DMS153 treated with DMSO at 0.1 percent for 48 hours (cell line): Measurements from ENCODE around the gene MRPL21.

Experiments used
- DNase-seq: peaks from one replicate; lab custom pipeline; 2025; ENCODE audit not compliant: unreplicated experiment; lab: John Stamatoyannopoulos, UW

MRPL21 gene

DNA sequence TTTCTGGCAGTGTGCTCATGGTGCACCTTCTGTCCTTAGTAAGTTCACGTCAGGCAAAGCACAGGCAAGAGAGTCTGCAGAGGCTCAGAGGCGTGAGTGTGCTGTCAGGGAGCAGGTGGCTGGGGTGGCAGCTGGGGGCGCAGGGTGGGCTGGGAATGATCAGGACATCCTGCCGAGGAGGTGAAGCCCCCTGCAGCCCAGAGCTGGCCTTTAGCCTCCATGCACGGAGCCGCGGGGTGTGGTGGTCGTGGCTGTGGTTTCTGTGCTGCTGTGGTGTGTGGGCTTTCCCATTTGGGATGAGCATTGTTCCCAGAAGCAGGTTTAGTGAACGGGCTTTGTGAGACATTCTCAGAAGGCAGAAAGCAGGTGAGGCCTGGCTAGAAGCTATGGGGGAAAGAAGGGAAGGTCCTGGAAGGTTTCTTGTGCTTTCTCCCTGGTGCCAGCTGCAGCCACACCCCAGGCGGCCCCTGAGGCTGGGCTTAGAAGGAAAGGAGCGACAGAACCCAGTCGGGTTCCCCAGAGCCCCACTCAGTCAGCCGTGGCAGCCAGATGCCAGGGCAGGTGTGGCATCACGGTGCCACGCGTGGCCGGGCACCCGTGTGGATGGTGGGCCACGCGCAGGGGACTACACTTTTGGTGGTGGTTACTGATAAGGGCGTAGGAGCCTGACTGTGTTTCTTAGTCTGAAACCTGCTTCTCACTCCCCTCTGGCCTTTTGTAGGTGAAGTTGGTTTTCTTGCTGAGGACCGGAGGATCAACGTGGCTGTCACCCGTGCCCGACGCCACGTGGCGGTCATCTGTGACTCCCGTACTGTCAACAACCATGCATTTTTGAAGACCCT lies 32.1 kb upstream of the MRPL21 start:
- no peak for DNase-seq

DNA sequence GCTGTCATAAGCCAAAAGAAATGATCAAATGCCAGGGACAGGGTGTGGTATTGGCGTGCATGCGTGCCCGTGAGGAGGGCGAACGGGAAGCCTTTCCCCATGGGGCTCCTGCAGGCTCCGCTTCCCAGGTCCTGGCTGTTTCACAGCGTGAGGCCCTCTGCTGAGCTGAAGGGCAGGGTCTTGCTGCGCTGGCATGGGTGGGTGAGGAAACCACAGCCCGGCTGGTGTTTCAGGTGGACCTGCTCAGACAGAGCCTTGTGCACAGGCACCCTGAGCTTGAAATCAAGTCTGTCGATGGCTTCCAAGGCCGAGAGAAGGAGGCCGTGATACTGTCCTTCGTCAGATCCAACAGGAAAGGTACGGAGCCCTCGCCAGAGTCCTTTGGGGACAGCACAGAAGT lies 31.4 kb upstream of the MRPL21 start:
- no peak for DNase-seq

DNA sequence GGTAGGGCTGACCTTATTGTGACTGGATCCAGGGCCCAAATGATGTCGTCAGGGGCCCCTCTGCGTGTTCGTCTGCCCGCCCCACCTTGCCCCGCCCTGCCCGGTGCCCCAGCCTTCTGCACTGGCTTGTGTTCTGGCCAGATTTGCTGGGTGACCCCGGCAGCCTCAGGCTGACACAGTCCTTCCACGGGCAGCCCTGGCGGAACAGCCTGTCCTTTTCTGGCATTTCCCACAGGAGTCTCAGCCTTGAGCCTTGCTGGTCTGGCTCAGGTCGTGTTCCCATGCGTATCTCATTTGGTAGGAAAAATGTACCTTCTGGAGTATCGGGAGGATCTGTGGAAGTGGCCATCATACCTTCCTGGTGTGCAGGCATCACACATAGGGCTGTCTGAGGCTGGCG lies 31.0 kb upstream of the MRPL21 start:
- no peak for DNase-seq

DNA sequence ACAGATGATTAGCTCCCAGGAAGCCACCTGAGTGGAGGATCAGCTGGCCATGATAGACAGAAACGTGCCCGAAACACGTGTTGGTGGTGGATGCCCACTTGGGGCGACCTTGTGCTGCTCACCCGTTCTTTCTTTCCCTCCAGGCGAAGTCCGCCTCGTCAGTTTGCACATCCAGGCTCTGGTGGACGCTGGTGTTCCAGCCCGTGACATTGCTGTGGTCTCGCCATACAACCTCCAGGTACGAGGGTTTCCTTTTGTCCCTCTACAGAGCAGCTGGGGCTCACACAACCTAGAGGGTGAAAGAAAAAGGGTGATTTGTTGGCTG lies 30.7 kb upstream of the MRPL21 start:
- DNase-seq: no peak

DNA sequence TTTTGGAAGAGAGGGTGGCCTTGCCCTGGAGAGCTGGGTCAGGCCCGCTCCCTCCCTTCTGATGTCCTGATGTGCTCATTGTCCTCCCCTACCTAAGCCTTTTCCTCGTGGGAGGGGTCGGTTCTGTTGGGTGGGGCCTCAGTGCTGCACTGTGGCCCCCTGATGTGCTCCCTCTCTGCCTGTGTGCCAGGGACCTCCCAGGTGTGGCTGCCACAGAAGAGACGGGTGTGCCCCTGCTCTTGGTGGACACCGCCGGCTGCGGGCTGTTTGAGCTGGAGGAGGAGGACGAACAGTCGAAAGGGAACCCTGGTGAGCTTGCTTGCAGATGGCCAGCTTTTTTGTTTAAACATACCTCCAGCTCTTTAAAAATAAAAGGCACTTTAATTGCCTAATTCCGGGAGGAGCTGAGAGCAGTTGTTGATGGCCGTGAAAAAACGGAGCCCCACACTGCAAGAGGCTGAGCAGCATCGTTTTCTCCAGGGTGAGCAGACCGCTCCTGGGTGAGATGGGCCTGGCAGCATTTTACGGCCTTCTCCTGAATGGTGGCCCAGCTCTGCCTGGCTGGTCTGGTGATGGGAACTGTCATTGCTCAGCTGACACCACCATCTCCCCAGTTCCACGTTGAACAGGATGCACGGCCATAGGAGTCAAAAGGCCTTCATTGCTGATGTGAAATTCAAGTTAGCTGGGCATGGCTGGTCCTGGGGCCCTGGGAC lies 30.1 kb upstream of the MRPL21 start:
- DNase-seq: no peak

DNA sequence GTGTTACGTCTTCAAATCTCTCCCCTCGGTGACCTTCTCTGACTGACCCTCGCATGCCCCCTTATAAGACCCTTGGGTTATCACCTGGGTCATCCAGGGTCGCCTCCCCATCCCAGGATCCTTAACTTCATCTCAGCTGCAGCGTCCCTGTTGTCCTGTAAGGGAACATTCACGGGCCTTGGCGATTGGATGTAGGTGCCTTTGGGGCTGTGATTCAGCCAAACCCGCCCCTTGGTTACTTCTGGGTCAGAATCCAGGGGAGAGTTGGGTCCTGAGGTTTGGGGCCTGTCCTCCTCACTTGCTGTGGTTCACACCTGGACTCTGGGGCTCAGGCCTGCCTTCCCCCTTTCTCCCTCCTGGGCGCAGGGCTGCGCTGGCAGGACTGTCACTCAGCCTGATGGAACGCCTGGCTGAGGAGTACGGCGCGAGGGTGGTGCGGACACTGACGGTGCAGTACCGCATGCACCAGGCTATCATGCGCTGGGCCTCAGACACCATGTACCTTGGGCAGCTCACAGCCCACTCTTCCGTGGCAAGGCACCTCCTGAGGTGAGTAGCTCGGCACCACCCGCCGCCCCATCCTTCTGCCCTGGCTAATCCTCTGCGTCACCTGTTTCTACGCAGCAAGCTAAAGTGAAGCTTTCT lies 29.4 kb upstream of the MRPL21 start:
- no peak for DNase-seq

DNA sequence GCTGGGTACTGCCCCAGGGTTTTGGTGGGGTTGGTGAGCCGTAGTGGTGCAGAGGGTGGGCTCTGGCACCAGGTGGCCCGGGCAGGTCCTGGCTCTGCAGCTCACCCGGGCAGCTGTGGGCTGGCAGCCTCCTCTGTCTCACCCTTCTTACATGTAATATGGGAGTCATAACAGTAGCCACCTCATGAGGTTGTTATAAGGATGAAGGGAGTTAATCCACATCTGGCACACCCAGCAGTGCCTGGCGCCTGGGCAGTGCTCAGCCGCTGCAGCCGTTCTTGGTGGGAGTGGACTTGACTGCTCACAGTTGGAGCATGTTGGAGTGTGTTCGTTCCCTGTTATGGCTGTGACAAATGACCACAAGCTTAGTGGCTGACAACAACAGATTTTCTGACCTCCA lies 28.7 kb upstream of the MRPL21 start:
- no peak for DNase-seq

DNA sequence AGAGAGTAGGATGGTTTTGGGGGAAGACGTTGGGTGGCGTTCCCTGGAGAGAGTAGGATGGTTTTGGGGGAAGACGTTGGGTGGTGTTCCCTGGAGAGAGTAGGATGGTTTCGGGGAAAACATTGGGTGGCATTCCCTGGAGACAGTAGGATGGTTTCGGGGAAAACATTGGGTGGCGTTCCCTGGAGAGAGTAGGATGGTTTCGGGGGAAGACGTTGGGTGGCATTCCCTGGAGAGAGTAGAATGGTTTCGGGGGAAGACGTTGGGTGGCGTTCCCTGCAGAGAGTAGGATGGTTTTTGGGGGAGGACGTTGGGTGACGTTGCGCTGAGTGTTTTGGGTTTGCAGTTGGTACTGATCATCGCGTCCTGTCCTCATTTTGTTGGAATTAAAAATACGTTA lies 28.3 kb upstream of the MRPL21 start:
- no peak for DNase-seq

DNA sequence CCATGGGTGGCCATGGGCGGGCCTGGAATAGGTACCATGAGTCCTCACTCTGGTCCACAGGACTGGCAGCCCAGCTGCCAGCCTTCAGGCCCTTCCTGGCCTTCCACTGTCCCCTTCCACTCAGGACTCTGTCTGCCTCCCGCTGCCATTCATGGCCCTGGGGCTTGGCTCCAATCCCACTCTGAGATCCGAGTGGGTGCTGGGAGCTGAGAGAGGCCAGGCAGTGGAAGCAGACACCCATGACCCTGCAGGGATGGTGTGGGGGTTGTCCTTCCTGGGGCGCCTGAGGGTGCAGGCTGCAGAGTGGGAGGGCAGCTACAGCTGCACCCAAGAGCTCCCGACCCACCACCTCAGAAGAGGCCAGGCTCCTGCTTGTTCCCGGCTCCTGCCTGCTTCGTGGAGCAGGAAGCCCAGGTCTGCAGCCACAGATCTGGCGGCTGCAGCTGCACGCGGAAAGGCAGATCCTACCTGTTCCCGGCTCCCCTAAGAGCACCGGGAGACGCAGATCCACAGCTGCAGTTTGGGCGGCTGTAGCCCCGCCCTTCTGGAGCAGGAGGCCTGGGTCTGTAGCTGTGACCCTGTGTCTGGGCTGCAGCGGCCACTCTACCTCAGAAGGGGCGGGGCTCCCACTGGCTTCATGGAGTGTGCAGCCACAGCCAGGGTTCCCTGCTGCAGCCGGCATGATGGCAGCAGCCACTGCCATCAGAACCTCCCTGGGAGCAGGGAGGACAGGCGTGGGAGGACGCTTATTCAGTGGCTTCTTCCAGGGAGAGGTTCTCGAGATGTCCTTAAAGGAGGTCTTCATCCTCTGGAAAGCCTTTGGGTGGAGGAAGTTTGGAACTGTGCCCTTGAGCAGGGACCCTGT lies 27.6 kb upstream of the MRPL21 start:
- DNase-seq: no peak

DNA sequence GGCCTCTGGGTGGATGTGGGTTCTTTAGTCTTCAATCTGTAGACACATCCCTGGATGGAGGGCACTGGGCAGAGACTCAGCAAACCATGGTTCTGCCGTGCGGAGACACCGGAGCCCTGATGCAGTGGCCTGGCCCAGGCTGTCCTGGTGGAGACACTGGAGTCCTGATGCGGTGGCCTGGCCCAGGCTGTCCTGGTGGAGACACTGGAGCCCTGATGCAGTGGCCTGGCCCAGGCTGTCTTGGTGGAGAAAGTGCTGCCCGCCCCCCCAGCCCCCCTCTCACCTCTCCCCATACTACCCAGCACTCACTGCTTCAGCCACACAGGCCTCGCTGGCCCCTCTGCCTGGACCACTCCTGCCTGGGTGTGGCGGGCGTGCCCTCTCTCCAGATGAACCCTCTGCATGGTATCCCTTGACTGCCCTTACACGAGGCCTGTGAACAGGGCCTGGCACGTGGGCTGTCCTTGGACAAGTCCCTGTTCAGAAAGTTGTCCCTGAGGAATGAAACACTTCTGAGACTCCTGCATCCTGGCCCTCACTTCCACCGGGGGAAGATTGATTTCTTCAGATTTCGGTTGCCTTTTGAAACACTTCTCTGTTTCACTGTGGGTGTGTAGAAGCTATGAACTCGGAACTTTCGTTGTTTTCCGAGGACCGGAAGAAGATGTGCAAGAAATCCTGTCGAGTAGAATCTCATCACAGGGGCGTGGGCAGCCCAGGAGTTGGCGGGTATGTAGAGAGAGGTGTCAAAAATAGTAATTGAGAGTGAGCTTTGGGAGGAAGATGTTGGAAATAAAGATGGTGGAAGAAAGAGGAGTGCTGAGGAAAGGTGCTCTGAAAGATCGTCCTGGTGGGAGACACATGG lies 26.3 kb upstream of the MRPL21 start:
- DNase-seq: no peak

DNA sequence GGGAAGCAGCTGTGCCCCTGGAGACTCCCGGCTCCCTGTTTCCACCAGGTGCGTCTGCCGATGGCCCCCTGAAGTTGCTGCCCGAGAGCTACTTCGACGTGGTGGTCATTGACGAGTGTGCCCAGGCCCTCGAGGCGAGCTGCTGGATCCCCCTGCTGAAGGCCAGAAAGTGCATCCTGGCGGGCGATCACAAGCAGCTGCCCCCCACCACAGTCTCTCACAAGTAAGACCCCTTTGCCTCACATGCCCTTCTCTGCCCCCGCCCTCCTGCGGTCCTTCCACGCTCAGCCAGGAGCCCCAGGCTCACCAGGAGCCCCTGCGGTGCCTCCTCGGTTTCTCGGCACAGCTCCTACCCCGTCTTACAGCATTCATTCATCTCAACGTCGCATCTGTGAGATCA lies 25.5 kb upstream of the MRPL21 start:
- DNase-seq: no peak

DNA sequence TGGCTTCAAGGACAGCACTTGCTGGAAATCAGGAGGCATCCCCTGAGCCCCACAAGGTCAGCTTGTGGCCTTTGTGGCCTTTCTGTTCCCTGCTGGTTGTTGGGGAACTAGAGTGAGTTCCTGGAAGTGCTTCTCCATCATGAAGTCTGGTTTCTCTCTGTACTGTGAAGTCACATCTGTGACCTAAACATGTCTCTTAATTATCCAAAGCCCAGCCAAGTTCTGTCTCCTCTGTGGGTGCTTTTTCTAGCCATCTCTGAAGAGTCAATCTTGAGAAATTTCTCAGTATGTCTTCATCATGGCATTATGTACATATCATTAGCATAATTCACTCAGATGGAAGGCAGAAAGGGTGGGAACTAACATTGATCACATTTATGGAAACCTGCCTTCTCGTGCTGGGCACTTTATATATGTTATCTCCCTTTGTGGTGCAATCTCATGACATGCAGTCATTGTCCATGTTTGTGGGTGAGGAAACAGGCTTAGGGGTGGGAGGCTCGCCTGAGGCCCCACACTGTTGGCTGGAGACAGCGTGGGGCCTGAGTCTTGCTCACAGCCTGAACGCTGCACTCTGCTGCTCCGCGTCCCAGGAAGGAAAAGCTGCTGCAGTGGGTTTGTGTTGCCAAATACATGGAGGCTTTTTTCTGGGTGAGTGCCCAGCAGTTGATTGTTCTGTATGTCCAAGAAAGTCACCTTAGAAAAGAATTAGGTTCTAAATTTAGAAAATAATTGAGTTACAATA lies 24.7 kb upstream of the MRPL21 start:
- no peak for DNase-seq

DNA sequence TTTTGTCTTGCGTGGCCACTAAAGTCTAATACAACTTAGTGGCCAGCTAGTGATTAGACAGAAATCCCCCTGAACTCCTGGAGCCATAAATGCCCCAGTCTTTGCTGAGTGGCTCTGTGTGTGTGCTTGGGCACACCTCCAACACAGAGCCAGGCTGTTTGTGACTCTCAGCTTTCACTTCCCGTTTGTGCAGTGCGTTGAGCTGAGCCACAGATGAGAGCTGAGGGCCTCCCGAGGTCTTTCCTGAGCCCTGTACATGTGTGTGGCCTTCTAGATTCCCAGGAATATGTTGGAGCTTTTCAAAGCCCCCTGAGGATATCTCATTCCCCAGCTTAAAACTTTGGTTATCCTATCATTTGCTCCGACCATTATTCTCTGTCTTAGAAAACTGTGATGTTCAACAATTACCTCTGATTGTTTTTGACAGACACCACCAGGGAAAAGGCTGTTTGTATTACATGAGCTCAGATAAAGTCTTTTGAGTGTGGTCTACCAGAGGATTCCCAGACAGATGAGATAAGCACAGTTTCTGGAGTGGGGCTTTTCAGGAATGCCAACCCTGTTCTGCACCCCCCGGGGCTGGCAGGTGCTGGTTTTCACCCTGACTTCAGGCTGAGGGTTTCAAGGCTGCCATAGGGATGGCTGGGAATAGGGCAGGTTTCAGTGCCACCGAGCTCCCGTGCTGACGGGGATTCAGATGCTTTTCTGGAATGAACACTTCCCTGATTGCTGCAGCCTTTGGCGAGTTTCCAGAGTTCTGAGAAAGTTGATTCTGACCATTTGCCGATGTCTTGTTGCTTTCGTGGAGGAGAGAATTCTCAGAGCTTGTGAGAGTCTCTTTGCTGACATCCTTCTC lies 23.9 kb upstream of the MRPL21 start:
- no peak for DNase-seq

DNA sequence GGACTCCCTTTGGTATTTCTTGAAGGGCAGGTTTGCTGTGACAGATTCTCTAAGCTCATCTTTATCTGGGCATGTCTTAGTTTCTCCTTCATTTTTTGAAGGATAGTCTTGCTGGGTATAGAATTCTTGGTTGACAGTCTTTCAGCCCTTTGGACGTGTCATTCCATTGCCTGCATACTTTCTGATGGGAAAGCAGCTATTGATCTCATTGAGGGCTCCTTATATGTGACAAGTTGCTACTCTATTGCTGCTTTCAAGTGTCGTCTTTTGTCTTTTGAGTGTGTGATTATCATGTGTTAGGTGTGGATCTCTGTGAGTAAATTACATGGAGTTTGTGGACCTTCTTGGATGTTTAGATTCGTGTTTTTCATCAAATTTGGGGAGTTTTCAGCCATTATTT lies 22.0 kb upstream of the MRPL21 start:
- DNase-seq: no peak

DNA sequence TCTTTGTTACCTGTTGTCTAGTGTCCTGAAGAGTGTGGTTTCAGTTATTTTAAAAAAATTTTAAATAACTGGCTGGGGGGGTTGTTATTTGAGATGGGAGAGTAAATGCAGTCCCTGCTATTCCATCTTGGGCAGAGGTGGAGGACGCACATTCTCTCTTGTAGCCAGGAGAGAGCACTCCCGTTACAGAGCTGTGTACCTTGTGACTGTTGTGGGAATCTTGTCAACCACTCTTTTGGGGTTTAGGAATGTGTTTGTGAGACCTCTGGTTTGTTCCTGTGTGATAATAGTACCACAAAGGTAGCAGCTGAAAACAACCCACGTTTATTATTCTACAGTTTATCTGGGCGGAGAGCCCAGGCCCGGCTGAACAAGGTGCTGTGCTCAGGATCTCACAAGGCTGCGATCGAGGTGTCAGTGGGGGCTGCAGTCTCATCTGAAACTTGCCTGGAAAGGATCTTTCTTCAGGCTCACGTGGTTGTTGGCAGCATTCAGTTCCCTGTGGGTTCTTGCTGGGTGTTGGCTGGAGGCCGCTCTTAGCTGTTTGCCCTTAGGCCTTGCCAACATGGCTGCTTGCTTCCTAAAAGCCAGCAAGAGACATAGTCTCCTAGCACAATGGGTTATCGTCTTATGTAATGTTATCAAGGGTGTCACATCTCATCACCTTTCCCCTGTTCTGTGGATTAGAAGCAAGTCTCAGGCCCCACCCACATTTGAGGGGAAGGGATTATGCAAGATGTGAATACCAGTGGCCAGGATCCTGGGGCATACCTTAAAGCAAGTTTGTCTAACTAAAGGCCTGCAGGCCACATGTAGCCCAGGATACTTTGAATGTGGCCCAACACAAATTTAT lies 20.7 kb upstream of the MRPL21 start:
- DNase-seq: no peak

DNA sequence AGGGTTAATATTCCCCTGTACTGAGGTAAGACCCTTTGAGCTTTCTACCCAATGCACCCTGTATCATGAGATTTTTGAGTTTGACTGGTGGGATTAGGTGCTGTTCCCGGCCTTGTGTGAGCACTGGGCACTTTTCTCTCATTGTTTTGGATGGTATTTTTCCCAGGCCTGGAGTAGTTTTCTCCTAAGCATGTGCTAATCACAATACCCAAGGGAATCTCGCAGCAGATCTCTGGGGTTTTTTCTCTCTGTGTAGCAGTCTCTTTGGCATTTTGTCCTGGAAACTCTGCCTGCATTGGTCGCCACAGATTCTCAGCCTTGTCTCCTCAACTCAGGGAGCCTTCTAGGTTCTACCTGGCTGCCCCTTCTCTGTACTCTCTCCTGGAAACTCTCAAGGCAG lies 20.0 kb upstream of the MRPL21 start:
- DNase-seq: no peak

DNA sequence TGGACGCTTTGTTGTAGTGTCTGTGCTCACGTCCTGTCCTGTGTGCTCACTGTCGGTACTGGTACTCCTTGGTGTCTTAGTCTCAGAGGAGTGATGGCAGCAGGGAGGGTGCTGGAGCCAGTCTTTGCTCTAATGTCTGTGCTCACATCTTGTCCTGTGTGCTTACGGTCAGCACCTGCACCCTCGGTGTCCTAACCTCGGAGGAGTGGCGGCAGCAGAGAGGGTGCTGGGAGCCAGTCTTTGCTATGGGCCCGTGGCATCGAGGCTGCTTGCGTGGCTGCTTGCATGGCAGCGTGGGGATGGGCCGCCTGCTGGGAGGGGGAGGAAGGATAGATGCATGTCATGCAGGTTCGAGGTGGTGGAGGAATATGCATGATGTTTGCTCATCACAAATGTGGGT lies 12.8 kb upstream of the MRPL21 start:
- no peak for DNase-seq

DNA sequence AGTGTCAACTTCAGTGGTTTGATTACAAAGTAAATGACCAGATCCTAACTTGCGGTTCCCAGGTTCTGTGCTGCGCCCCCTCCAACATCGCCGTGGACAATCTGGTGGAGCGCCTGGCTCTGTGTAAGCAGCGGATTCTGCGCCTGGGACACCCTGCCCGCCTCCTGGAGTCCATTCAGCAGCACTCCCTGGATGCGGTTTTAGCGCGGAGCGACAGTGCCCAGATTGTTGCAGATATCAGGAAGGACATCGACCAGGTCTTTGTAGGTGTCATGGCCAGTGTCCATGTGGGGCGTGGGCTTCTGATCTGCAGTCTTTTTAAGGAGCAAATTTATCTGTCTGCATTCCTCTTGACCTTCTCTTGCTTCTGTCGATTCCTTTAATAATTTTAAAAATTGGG lies 11.1 kb upstream of the MRPL21 start:
- no peak for DNase-seq
